ENCODE measurements around the gene HOXD12.

- TF ChIP-seq CTCF (conservative IDR thresholded peaks at IDR 0.05) (no peak), EZH2 (IDR thresholded peaks at IDR 0.05; ENCODE audit: low read depth) (peak; percentile 76)
Observed at GRCh38 chr2:176072951-176073904, 26.4 kb upstream of the HOXD12 start.
